AG04450 (cell line): ENCODE measurements around the gene TRAF3IP3. TPM values are rescaled to one million over a fixed set of nuclear protein-coding genes. Genes with fewer than 3 reads are reported as not detected.

Experiments used
- CTCF ChIA-PET: fragments of 300-600, 350-600 bp; formaldehyde crosslinking; extraction: SDS; loops from one replicate; lab custom pipeline; 2022; ENCODE audit warnings: antibody characterized with exemption, inconsistent platforms; lab: Charles Lee
- POLR2A ChIA-PET: fragments of 350-600 bp; formaldehyde crosslinking; extraction: SDS; loops from one replicate; lab custom pipeline; 2021; ENCODE audit warnings: antibody characterized with exemption, inconsistent platforms; lab: Yijun Ruan, JAX
- DNase-seq: peaks from one replicate; pipeline ENCODE4 v3.0.0-alpha.2; 2011; ENCODE audit warnings: low read depth, low spot score
- H3K27ac ChIP-seq: one replicate; pipeline ENCODE4 v1.5.1; 2012; ENCODE audit warnings: low read depth, low read length, control low read depth
- H3K27me3 ChIP-seq: one replicate; pipeline ENCODE4 v1.6.0; 2012; ENCODE audit warnings: low read length; ENCODE audit not compliant: control insufficient read depth, insufficient read depth
- H3K4me3 ChIP-seq: 2 replicates; pipeline ENCODE4 v1.5.1; 2011; ENCODE audit warnings: mild to moderate bottlenecking, low read depth, low read length, control low read depth
- H3K9me3 ChIP-seq: 2 replicates; pipeline ENCODE4 v1.5.1; 2012; ENCODE audit warnings: low read length; ENCODE audit not compliant: control insufficient read depth, insufficient read depth
- CTCF ChIP-seq: IDR thresholded peaks from 2 replicates; pipeline ENCODE4 v1.5.1; 2011; ENCODE audit warnings: low read depth, low read length, control low read depth, inconsistent platforms
- polyA plus RNA-seq: library from polyadenylated mRNA; depleted of rRNA; stranded (reverse); fragments of >200 nt; gene quantifications from 2 replicates; pipeline ENCODE4 v1.2.3, GENCODE V29; 2011

The TRAF3IP3 gene
- polyA plus RNA-seq, 1 experiment = 0.10 TPM

- ChIA-PET CTCF (interaction anchor here (1.0 kb wide), 1 partner anchor 10 kb away, joined by 7 read pairs; the partner anchor contains the start of gene UTP25), POLR2A (no interaction called here)
- Histone ChIP-seq H3K4me3 (no peak overlapping the region), H3K27ac (no peak overlapping the region), H3K9me3 (no peaks in the 10 kb centered on the region), H3K27me3 (no peaks in the 10 kb centered on the region)
- no peak for DNase-seq
- TF ChIP-seq CTCF = no peak
These were observed 61.8 kb downstream of the TRAF3IP3 start for GRCh38 chr1:209817691-209818090.

- ChIA-PET CTCF (interaction anchor here (0.6 to 1.3 kb wide), 2 partner anchors 9 to 41 kb away, joined by 3 to 4 read pairs; partner anchors contain the start of gene UTP25), POLR2A (no interaction called here)
- Histone ChIP-seq H3K27ac (no peak overlapping the region), H3K27me3 (no peaks in the 10 kb centered on the region), H3K4me3 (no peak overlapping the region), H3K9me3 (no peaks in the 10 kb centered on the region)
- DNase-seq = no peak
- no peak for TF ChIP-seq CTCF
These were observed 63.2 kb downstream of the TRAF3IP3 start for GRCh38 chr1:209819058-209819457.

GRCh38 chr1:209820986-209821385 is 65.1 kb downstream of the TRAF3IP3 start:
- Histone ChIP-seq H3K9me3 (no peaks in the 10 kb centered on the region), H3K27me3 (no peaks in the 10 kb centered on the region), H3K4me3 (no peak overlapping the region), H3K27ac (no peak overlapping the region)
- ChIA-PET POLR2A (no interaction called here), CTCF (interaction anchor here (1.8 to 4.5 kb wide), 4 partner anchors 13 to 170 kb away, joined by 11 to 158 read pairs (median 79); no protein-coding TSS in a partner anchor)
- DNase-seq = no peak
- TF ChIP-seq CTCF = no peak

GRCh38 chr1:209822706-209823105 is 66.9 kb downstream of the TRAF3IP3 start:
- no peaks in the 10 kb centered on the region for H3K9me3 ChIP-seq
- DNase-seq = no peak
- no peak overlapping the region for H3K4me3 ChIP-seq
- ChIA-PET CTCF (interaction anchor here (0.5 to 4.5 kb wide), 54 partner anchors 9 to 566 kb away, joined by 3 to 158 read pairs (median 6); partner anchors contain the start of genes C1orf74 and IRF6), POLR2A (interaction anchor here (1.0 to 1.9 kb wide), 2 partner anchors 9 to 17 kb away, joined by 3 to 5 read pairs; no protein-coding TSS in a partner anchor)
- no peak for TF ChIP-seq CTCF
- H3K27me3 ChIP-seq = no peaks in the 10 kb centered on the region
- H3K27ac ChIP-seq = no peak overlapping the region
